Vagina (tissue), 2 donors: ENCODE data around the gene MRPS27. TPM values are rescaled to one million over a fixed set of nuclear protein-coding genes. Genes with fewer than 3 reads are reported as not detected.
A peak's percentile ranks its signal among the peaks of the same experiment; 100 is the strongest.

Experiments used
- DNase-seq, 2 donors: peaks; one replicate each; pipeline ENCODE4 v3.0.0-alpha.2; 2017; ENCODE audit errors: extremely low spot score in 2 of 2
- H3K27ac ChIP-seq: fragments of 200-600 bp; sonication (generic); one replicate; pipeline ENCODE4 v1.5.1; 2019
- H3K27me3 ChIP-seq: fragments of 200-600 bp; sonication (generic); one replicate; pipeline ENCODE4 v1.5.1; 2019
- H3K36me3 ChIP-seq, 2 donors: fragments of 200-600 bp; sonication (generic); one replicate each; pipeline ENCODE4 v1.5.1; 2017 to 2019
- H3K4me1 ChIP-seq: fragments of 200-600 bp; sonication (generic); one replicate; pipeline ENCODE4 v1.5.1; 2019
- H3K4me3 ChIP-seq, 2 donors: fragments of 200-600 bp; sonication (generic); 1 replicate in 1 of 2; 2 replicates in 1 of 2; pipeline ENCODE4 v1.5.1; 2016 to 2019
- H3K9me3 ChIP-seq: fragments of 200-600 bp; sonication (generic); one replicate; pipeline ENCODE4 v1.5.1; 2019
- POLR2A ChIP-seq, 2 donors: fragments of 450-650 bp; IDR thresholded peaks; one replicate each; pipeline ENCODE4 v1.6.1; 2017; ENCODE audit warnings: antibody characterized with exemption in 2 of 2, mild to moderate bottlenecking in 2 of 2, moderate library complexity in 2 of 2
- POLR2AphosphoS5 ChIP-seq, 2 donors: sonication (generic); formaldehyde crosslinking; IDR thresholded peaks; one replicate each; pipeline ENCODE4 v1.9.0; 2017; ENCODE audit warnings: antibody characterized with exemption in 2 of 2, mild to moderate bottlenecking in 2 of 2, low read depth in 1 of 2; ENCODE audit not compliant: insufficient read depth in 1 of 2
- intact Hi-C: fragments of 100-400 bp; cut with DNase I; formaldehyde crosslinking; loops from one replicate; pipeline ENCODE4 v1.15.1; 2023
- total RNA-seq: library from RNA; depleted of rRNA; stranded (reverse); fragments of >200 nt; gene quantifications from one replicate; pipeline ENCODE4 v1.2.3, GENCODE V29; 2016
- TF ChIP-seq, protein P1 (sequence below), 3 experiments: fragments of 450-650 bp in 2 of 3; fragments of 200-600 bp in 1 of 3; sonication (generic) in 1 of 3; IDR thresholded peaks; one replicate each; pipeline ENCODE4 v1.5.1; 2017 to 2019; ENCODE audit warnings: antibody characterized with exemption in 3 of 3, mild to moderate bottlenecking in 2 of 3, moderate library complexity in 2 of 3

MRPS27 gene
- total RNA-seq: 44.9 TPM

DNA sequence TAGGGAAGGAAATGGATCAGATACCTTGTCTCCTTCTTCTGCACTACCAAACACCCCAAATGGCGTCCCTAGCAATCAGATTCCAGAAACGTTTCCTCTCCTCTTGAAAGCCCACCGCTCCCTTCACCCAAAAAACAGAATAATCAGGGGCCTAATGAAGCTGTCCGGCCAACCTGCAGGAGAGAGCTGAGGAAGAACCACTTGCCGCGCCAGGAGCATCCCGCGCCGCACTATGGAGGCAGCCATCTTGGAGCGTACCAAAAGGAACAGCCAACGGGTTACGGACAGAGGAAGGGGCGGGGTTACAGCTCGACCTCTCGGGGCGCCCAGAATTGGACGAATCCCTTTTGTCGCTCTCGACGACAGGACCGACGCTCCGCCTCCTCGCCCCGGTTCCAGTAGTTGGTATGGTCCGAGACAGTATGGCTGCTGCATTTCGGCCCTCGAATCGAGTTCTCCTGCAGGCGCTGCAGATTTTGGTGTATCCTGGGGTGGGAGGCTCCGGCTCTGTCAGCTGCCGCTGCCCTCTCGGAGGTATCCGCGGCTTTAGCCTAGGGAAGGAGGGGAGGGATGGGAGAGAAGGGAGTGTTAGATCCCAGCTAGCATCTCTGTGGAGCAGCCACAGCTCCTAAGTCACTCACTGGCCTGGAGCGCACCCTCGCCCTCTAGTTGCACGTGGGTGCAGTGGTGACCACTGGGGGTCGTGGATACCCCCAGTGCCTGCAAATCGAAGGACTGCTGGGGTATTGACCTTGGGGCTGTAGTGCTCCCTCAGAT lies at the start of gene MRPS27, which contains the start of gene PTCD2:
MRPS27 (minus strand) TSS at position 265 of the 777 bp plus-strand sequence; CDS start at position 246, 19 bp downstream.
PTCD2 (plus strand) TSS at position 398 of the 777 bp plus-strand sequence; CDS start at position 408, 10 bp downstream.
- TF ChIP-seq, protein P1, sequence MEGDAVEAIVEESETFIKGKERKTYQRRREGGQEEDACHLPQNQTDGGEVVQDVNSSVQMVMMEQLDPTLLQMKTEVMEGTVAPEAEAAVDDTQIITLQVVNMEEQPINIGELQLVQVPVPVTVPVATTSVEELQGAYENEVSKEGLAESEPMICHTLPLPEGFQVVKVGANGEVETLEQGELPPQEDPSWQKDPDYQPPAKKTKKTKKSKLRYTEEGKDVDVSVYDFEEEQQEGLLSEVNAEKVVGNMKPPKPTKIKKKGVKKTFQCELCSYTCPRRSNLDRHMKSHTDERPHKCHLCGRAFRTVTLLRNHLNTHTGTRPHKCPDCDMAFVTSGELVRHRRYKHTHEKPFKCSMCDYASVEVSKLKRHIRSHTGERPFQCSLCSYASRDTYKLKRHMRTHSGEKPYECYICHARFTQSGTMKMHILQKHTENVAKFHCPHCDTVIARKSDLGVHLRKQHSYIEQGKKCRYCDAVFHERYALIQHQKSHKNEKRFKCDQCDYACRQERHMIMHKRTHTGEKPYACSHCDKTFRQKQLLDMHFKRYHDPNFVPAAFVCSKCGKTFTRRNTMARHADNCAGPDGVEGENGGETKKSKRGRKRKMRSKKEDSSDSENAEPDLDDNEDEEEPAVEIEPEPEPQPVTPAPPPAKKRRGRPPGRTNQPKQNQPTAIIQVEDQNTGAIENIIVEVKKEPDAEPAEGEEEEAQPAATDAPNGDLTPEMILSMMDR (IDR thresholded peaks at IDR 0.05): no peak
- TF ChIP-seq POLR2A (IDR thresholded peaks at IDR 0.05) (peak in 1 of 2 donors; percentile 26), POLR2AphosphoS5 (IDR thresholded peaks at IDR 0.05; ENCODE audit: insufficient read depth in 1 of 2, low read depth in 1 of 2) (peak; percentile 89 to 91)
- H3K4me1 ChIP-seq: peaks cover 29% of the 10 kb centered on the region
- no peaks in the 10 kb centered on the region for H3K27me3 ChIP-seq
- H3K4me3 ChIP-seq: peak within 1 kb of the TSS; percentile 77 to 95
- DNase-seq: peak in 1 of 2 donors; percentile 93
- H3K9me3 ChIP-seq: no peaks in the 10 kb centered on the region
- peak within 1 kb of the TSS; percentile 83 for H3K27ac ChIP-seq
- intact Hi-C loops: no loop called here
- peaks cover 0 to 5% of the 10 kb centered on the region in 2 donors for H3K36me3 ChIP-seq

DNA sequence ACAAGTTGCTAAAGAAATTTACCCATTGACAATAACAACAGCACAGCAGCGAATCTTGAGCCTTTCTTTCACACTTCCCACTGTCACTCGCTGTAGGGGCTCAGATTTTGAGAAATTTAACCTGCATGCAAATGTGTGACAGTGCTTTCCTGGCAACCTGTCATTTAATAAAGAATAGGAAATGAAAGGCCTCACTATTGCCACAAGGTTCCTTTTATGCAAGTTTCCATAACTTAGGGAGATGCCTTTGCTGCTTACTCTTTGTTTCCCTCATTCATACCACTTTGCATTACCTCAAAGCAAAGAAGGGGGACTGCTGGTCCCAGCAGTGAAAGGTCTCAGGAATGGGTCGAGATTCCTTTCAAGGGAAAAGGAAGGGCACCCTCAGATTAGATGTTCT lies 49.7 kb upstream of the MRPS27 start:
- no peaks in the 10 kb centered on the region for H3K36me3 ChIP-seq
- H3K27ac ChIP-seq: no peak overlapping the region
- no peaks in the 10 kb centered on the region for H3K4me1 ChIP-seq
- intact Hi-C loops: loop anchor here (10.0 kb wide), 1 partner anchor 145 kb away; no protein-coding TSS in a partner anchor
- no peak overlapping the region for H3K4me3 ChIP-seq
- TF ChIP-seq, protein P1 (IDR thresholded peaks at IDR 0.05): no peak
- TF ChIP-seq POLR2AphosphoS5 (IDR thresholded peaks at IDR 0.05; ENCODE audit: insufficient read depth in 1 of 2, low read depth in 1 of 2): no peak
- TF ChIP-seq POLR2A (IDR thresholded peaks at IDR 0.05): no peak
- DNase-seq: no peak
- no peaks in the 10 kb centered on the region for H3K27me3 ChIP-seq
- H3K9me3 ChIP-seq: no peaks in the 10 kb centered on the region

DNA sequence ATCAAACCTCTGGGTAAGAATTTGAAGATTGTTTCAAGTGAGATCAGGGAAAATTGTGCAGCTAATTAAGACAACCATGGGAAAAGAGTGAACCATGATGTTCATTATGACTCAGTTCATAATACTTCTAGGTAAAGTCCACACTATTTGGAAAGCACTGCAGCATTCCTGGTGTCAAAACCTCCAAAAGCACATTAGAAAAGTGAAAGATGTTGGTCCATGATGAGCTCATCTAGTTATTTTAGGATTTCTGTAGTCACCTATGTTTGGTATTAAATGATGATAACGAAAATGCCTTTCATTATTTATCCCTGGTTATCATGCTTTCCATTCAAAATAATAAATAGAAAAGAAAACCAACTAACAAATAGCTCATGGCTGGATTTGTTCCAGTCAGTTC lies 49.3 kb upstream of the MRPS27 start:
- DNase-seq: no peak
- no peak overlapping the region for H3K4me3 ChIP-seq
- no peaks in the 10 kb centered on the region for H3K9me3 ChIP-seq
- no peaks in the 10 kb centered on the region for H3K4me1 ChIP-seq
- no peaks in the 10 kb centered on the region for H3K27me3 ChIP-seq
- intact Hi-C loops: no loop called here
- H3K36me3 ChIP-seq: no peaks in the 10 kb centered on the region
- H3K27ac ChIP-seq: no peak overlapping the region
- TF ChIP-seq, protein P1 (IDR thresholded peaks at IDR 0.05): no peak
- TF ChIP-seq POLR2AphosphoS5 (IDR thresholded peaks at IDR 0.05; ENCODE audit: insufficient read depth in 1 of 2, low read depth in 1 of 2) (no peak), POLR2A (IDR thresholded peaks at IDR 0.05) (no peak)

DNA sequence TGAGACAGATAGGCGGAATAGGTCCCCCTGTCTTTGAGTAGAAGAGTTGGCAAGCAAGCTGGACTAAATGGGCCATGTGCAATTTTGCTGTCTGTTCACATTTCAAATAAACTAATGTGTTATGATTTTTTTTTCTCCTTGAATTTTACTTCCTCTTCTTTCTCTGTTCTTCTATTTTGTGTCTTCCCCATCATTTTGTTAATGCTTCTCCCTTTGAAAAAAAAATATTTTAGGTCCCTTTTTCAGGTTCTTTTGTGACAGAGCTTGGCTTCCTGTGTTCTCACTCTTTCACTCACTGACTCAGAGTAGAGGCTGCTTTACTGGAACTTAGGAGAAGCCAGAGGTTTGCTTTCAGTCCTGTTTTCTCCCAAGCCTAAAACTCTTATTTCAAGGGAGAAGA lies 48.2 kb upstream of the MRPS27 start:
- no peak for DNase-seq
- TF ChIP-seq, protein P1 (IDR thresholded peaks at IDR 0.05): no peak
- TF ChIP-seq POLR2AphosphoS5 (IDR thresholded peaks at IDR 0.05; ENCODE audit: insufficient read depth in 1 of 2, low read depth in 1 of 2) (no peak), POLR2A (IDR thresholded peaks at IDR 0.05) (no peak)
- no peak overlapping the region for H3K4me3 ChIP-seq
- H3K4me1 ChIP-seq: no peaks in the 10 kb centered on the region
- H3K36me3 ChIP-seq: no peaks in the 10 kb centered on the region
- H3K27me3 ChIP-seq: no peaks in the 10 kb centered on the region
- H3K9me3 ChIP-seq: no peaks in the 10 kb centered on the region
- intact Hi-C loops: no loop called here
- H3K27ac ChIP-seq: no peak overlapping the region
